Measurements from ENCODE around the gene CAVIN4. TPM values are rescaled to one million over a fixed set of nuclear protein-coding genes. Genes with fewer than 3 reads are reported as not detected.

Gene CAVIN4
- total RNA-seq, 1 donor from 2014 or later: 50.9 TPM

DNA sequence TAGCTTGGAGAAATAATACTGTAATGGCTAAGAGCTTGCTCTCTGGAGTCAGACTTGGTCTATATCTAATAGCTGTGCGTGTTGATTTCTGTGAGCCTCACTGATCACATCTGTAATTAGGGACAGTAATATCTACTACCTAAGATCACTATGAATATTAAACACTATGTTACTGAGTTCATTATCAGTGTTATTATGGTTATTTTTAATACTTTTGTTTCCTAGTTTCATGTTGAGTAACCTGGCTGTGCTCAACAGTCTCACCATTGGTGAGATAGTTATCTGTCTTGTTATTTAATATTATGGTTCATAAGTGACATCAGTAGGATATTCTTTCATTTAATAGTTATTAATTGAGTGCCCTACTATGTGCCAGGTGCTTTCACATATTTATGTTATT is 22.4 kb upstream of the CAVIN4 start:
- intact Hi-C loops (cut with micrococcal nuclease): no loop called here
- no peak overlapping the region for H3K27ac ChIP-seq (replicated peaks)
- no peaks in the 10 kb centered on the region for H3K27me3 ChIP-seq (ENCODE audit: low read depth)
- TF ChIP-seq, protein P1, sequence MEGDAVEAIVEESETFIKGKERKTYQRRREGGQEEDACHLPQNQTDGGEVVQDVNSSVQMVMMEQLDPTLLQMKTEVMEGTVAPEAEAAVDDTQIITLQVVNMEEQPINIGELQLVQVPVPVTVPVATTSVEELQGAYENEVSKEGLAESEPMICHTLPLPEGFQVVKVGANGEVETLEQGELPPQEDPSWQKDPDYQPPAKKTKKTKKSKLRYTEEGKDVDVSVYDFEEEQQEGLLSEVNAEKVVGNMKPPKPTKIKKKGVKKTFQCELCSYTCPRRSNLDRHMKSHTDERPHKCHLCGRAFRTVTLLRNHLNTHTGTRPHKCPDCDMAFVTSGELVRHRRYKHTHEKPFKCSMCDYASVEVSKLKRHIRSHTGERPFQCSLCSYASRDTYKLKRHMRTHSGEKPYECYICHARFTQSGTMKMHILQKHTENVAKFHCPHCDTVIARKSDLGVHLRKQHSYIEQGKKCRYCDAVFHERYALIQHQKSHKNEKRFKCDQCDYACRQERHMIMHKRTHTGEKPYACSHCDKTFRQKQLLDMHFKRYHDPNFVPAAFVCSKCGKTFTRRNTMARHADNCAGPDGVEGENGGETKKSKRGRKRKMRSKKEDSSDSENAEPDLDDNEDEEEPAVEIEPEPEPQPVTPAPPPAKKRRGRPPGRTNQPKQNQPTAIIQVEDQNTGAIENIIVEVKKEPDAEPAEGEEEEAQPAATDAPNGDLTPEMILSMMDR (IDR thresholded peaks at IDR 0.05; ENCODE audit: borderline replicate concordance): no peak
- no peak for DNase-seq
- H3K36me3 ChIP-seq: no peaks in the 10 kb centered on the region
- H3K9me3 ChIP-seq (replicated peaks): no peaks in the 10 kb centered on the region
- H3K4me3 ChIP-seq: no peak overlapping the region
- H3K4me1 ChIP-seq: no peaks in the 10 kb centered on the region

GRCh38 chr9:100557053-100557452 is 20.8 kb upstream of the CAVIN4 start:
- H3K9me3 ChIP-seq (replicated peaks): no peaks in the 10 kb centered on the region
- H3K4me3 ChIP-seq: no peak overlapping the region
- no peaks in the 10 kb centered on the region for H3K4me1 ChIP-seq
- H3K27me3 ChIP-seq (ENCODE audit: low read depth): no peaks in the 10 kb centered on the region
- H3K36me3 ChIP-seq: no peaks in the 10 kb centered on the region
- intact Hi-C loops (cut with micrococcal nuclease): no loop called here
- TF ChIP-seq, protein P1 (IDR thresholded peaks at IDR 0.05; ENCODE audit: borderline replicate concordance): no peak
- DNase-seq: no peak
- H3K27ac ChIP-seq (replicated peaks): no peak overlapping the region

DNA sequence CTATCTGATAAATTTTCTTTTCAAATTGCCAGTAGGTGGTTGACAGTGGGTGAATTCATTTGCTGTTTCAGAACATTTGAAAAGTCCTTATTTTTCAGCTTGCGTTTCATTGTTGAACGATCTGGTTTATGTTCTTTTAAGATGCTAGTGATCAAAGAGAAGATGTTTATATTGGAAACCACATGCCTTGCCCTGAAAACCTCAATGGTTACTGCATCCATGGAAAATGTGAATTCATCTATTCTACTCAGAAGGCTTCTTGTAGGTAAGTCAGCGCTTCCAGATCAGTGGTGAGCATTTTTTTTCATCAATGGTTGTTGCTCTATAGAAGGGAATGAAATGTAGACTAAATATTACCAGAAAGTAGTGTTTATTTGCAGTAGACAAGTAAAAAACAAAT is 16.6 kb upstream of the CAVIN4 start:
- no peak overlapping the region for H3K4me3 ChIP-seq
- TF ChIP-seq, protein P1 (IDR thresholded peaks at IDR 0.05; ENCODE audit: borderline replicate concordance): no peak
- H3K9me3 ChIP-seq (replicated peaks): no peaks in the 10 kb centered on the region
- H3K27ac ChIP-seq (replicated peaks): no peak overlapping the region
- no peaks in the 10 kb centered on the region for H3K27me3 ChIP-seq (ENCODE audit: low read depth)
- no peak for DNase-seq
- H3K4me1 ChIP-seq: no peaks in the 10 kb centered on the region
- no peaks in the 10 kb centered on the region for H3K36me3 ChIP-seq
- intact Hi-C loops (cut with micrococcal nuclease): no loop called here

DNA sequence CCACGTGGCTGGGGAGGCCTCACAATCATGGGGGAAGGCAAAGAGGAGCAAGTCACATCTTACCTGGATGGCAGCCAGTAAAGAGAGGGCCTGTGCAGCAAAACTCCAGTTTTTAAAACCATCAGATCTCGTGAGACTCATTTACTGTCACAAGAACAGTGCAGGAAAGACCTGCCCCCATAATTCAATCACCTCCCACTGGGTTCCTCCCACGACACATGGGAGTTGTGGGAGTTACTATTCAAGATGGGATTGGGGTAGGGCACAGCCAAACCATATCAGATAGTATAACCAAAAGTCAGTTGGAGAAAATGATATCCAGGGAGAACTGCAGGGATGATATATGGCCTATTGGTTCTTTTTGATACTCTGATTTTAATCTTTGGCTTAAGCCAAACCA is 10.0 kb upstream of the CAVIN4 start:
- H3K9me3 ChIP-seq (replicated peaks): no peaks in the 10 kb centered on the region
- no peaks in the 10 kb centered on the region for H3K36me3 ChIP-seq
- H3K27me3 ChIP-seq (ENCODE audit: low read depth): no peaks in the 10 kb centered on the region
- no peak for DNase-seq
- H3K27ac ChIP-seq (replicated peaks): no peak overlapping the region
- no peaks in the 10 kb centered on the region for H3K4me1 ChIP-seq
- intact Hi-C loops (cut with micrococcal nuclease): no loop called here
- TF ChIP-seq, protein P1 (IDR thresholded peaks at IDR 0.05; ENCODE audit: borderline replicate concordance): no peak
- no peak overlapping the region for H3K4me3 ChIP-seq

DNA sequence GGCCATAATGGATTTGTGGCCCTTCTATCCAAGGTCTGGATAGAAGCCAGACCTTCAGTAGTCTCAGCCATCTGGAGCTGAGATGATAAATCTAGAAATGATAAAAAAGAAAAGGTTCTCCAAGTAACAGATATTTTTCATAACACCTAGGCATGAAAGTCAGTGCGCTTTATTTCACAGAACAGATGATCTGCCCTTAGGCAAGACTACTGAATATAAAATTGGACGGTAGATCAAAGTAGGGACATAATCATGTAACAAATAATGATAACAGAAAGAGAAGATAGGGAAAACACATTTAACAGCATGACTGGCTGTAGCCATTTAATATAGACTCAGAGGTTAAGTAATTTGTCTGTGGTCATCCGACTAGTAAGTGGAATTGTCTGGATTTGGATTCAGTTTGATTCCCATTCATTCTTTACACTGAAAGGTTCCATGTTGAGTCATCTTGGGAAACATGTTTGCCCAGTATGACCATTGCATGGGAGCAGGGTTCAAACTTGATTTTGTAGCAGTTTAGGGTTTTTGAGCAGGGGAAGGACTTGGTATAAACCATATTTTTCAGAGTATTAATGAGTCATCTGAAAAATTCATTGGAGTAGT is 4.1 kb upstream of the CAVIN4 start:
- TF ChIP-seq, protein P1 (IDR thresholded peaks at IDR 0.05; ENCODE audit: borderline replicate concordance): no peak
- intact Hi-C loops (cut with micrococcal nuclease): no loop called here
- DNase-seq: no peak
- Histone ChIP-seq H3K4me3 (no peak overlapping the region), H3K27me3 (ENCODE audit: low read depth) (no peaks in the 10 kb centered on the region), H3K27ac (replicated peaks) (no peak overlapping the region), H3K36me3 (no peaks in the 10 kb centered on the region), H3K4me1 (no peaks in the 10 kb centered on the region), H3K9me3 (replicated peaks) (no peaks in the 10 kb centered on the region)

Measured in left ventricle myocardium inferior (tissue), 1 donor.